HepG2 (cell line): ENCODE measurements around the gene PPY. TPM values are rescaled to one million over a fixed set of nuclear protein-coding genes. Genes with fewer than 3 reads are reported as not detected.

Experiments used
- PAF1 ChIP-seq: IDR thresholded peaks from 2 replicates; pipeline ENCODE4 v1.6.1; 2016; ENCODE audit warnings: missing genetic modification reagents, missing compliant biosample characterization
- ZNF331 ChIP-seq: sonication (generic); formaldehyde crosslinking; IDR thresholded peaks from 2 replicates; pipeline ENCODE4 v1.4.0; 2020; ENCODE audit warnings: missing genetic modification reagents
- ZNF570 ChIP-seq: sonication (generic); formaldehyde crosslinking; IDR thresholded peaks from 2 replicates; pipeline ENCODE4 v1.4.0; 2020; ENCODE audit warnings: mild to moderate bottlenecking, missing genetic modification reagents, borderline replicate concordance
- ZNF607 ChIP-seq: sonication (generic); formaldehyde crosslinking; IDR thresholded peaks from 2 replicates; pipeline ENCODE4 v1.5.1; 2020; ENCODE audit warnings: missing genetic modification reagents, mild to moderate bottlenecking, borderline replicate concordance
- ZSCAN30 ChIP-seq: sonication (generic); formaldehyde crosslinking; IDR thresholded peaks from 2 replicates; pipeline ENCODE4 v1.5.0; 2020; ENCODE audit warnings: mild to moderate bottlenecking, missing genetic modification reagents
- ZSCAN31 ChIP-seq: sonication (generic); formaldehyde crosslinking; IDR thresholded peaks from 2 replicates; pipeline ENCODE4 v1.5.0; 2020; ENCODE audit warnings: low read depth, mild to moderate bottlenecking, missing genetic modification reagents
- polyA plus RNA-seq, 8 experiments: library from polyadenylated mRNA; depleted of rRNA in 3 of 8; stranded (reverse) in 7 of 8; unstranded in 1 of 8; fragments of >200 nt; fragmentation: Illumina TruSeq in 4 of 8; extraction: Trizol in 4 of 8; gene quantifications; 2 replicates each; pipeline versions ENCODE4 v1.2.1 to v1.2.3, GENCODE V29; 2011 to 2016; ENCODE audit warnings: low read depth in 4 of 8, missing spikeins in 1 of 8, mixed read lengths in 1 of 8; ENCODE audit not compliant: insufficient read depth in 1 of 8
- total RNA-seq, 5 experiments: library from RNA; depleted of rRNA; stranded (reverse); fragments of >200 nt; fragmentation: Illumina TruSeq; extraction: Trizol; gene quantifications; 2 replicates each; pipeline ENCODE4 v1.2.3, GENCODE V29; 2016; ENCODE audit warnings: low read depth in 1 of 5
- TF ChIP-seq, protein P1 (sequence below): sonication (generic); formaldehyde crosslinking; IDR thresholded peaks from 2 replicates; pipeline ENCODE4 v1.4.0; 2020; ENCODE audit warnings: mild to moderate bottlenecking, missing genetic modification reagents
- TF ChIP-seq, protein P2 (sequence below): sonication (generic); formaldehyde crosslinking; IDR thresholded peaks from 2 replicates; pipeline ENCODE4 v1.9.0; 2021; ENCODE audit warnings: mild to moderate bottlenecking, missing genetic modification reagents
- TF ChIP-seq, protein P3 (sequence below): sonication (generic); formaldehyde crosslinking; IDR thresholded peaks from 2 replicates; pipeline ENCODE4 v1.4.0; 2020; ENCODE audit warnings: low read depth, mild to moderate bottlenecking, missing genetic modification reagents
- TF ChIP-seq, protein P4 (sequence below): sonication (generic); formaldehyde crosslinking; IDR thresholded peaks from 2 replicates; pipeline ENCODE4 v1.5.0; 2020; ENCODE audit warnings: missing genetic modification reagents

The PPY gene
- total and polyA plus RNA-seq, 2 of the 13 experiments (the other 11 are each of a cell fraction or from before 2014, with no cell fraction given): not detected

DNA sequence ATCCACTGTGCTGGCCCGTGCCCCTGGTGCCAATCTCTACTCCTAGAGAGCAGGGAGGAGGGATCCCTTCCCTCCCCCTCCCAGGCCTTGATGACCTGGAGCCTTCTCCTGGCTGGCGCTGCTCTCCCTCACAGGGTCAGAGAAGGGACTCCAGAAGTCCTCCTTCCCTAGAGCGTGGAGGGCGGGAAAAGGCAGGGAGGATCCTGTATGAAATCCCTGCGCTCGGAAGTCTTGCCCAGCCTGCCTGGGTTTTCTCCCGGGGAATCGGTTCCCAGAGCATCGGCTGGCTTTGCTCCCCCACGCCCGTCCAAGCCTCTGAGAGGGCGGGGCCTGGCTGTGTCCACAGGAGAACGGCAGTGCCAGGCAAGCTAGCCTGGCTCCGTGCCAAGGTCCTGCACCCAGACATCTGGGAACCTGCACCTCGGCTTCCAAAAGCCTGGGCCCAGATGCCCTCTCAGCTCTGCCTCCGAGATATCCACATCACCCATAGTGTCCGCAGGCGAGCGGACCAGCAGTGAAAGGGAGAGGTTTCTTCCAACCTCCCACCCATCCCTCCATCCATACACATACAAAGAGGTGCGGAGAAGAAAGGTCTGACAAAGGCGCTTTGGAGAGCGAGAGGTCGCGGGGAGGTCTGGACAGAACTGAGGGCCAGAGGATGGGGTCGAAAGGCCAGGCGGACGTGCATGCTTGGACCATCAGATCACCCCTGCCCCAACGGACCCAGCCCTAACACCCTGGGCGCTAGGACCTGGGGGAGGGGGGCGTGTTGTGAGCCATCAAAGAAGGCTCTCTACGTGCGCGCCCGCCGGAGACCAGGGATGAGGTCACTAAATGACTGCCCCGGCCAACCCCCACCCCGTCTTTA lies 36.1 kb downstream of the PPY start (continued):
- TF ChIP-seq, protein P1, sequence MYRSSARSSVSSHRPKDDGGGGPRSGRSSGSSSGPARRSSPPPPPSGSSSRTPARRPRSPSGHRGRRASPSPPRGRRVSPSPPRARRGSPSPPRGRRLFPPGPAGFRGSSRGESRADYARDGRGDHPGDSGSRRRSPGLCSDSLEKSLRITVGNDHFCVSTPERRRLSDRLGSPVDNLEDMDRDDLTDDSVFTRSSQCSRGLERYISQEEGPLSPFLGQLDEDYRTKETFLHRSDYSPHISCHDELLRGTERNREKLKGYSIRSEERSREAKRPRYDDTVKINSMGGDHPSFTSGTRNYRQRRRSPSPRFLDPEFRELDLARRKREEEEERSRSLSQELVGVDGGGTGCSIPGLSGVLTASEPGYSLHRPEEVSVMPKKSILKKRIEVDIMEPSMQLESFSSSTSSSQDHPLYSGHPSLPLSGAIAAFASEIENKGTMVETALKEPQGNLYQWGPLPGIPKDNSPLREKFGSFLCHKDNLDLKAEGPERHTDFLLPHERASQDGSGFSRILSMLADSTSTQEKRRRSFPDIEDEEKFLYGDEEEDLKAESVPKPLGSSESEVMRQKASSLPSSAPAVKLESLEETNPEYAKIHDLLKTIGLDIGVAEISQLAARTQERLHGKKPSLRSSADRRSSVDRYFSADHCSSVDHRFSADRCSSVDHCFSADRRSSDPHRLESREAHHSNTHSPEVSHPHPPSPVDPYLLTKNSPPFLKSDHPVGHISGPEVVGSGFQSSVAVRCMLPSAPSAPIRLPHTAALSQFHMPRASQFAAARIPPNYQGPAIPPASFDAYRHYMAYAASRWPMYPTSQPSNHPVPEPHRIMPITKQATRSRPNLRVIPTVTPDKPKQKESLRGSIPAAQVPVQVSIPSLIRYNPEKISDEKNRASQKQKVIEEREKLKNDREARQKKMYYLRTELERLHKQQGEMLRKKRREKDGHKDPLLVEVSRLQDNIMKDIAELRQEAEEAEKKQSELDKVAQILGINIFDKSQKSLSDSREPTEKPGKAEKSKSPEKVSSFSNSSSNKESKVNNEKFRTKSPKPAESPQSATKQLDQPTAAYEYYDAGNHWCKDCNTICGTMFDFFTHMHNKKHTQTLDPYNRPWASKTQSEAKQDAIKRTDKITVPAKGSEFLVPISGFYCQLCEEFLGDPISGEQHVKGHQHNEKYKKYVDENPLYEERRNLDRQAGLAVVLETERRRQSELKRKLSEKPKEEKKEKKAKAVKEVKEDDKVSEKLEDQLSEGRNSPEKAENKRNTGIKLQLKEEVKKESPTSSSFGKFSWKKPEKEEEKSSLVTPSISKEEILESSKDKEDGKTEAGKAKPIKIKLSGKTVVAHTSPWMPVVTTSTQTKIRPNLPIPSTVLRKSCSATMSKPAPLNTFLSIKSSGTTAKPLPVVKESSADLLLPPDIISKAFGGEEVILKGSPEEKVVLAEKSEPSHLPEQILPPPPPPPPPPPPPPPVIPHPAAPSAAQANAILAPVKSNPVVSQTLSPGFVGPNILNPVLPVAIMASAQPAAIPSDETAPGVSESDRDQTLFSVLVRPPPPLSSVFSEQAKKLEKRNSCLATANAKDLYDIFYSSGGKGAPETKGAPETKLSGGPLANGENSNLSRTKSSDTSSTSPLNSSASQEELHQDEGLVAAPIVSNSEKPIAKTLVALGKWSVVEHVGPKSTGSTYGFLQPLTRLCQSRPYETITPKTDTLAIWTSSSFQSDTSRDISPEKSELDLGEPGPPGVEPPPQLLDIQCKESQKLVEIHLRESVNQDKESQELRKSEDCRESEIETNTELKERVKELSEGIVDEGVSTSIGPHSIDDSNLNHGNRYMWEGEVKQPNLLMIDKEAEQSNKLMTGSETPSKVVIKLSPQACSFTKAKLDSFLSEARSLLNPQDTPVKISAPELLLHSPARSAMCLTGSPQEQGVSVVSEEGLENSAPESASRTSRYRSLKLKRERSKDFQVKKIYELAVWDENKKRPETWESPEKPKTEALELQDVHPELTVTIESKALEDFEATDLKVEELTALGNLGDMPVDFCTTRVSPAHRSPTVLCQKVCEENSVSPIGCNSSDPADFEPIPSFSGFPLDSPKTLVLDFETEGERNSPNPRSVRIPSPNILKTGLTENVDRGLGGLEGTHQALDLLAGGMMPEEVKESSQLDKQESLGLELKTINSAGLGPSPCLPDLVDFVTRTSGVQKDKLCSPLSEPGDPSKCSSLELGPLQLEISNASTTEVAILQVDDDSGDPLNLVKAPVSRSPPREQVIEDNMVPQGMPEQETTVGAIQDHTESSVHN (CRISPR knock-in tag): 0 out of 2 replicates have a peak, but pooled peaks have one; percentile 29
- TF ChIP-seq, protein P2, sequence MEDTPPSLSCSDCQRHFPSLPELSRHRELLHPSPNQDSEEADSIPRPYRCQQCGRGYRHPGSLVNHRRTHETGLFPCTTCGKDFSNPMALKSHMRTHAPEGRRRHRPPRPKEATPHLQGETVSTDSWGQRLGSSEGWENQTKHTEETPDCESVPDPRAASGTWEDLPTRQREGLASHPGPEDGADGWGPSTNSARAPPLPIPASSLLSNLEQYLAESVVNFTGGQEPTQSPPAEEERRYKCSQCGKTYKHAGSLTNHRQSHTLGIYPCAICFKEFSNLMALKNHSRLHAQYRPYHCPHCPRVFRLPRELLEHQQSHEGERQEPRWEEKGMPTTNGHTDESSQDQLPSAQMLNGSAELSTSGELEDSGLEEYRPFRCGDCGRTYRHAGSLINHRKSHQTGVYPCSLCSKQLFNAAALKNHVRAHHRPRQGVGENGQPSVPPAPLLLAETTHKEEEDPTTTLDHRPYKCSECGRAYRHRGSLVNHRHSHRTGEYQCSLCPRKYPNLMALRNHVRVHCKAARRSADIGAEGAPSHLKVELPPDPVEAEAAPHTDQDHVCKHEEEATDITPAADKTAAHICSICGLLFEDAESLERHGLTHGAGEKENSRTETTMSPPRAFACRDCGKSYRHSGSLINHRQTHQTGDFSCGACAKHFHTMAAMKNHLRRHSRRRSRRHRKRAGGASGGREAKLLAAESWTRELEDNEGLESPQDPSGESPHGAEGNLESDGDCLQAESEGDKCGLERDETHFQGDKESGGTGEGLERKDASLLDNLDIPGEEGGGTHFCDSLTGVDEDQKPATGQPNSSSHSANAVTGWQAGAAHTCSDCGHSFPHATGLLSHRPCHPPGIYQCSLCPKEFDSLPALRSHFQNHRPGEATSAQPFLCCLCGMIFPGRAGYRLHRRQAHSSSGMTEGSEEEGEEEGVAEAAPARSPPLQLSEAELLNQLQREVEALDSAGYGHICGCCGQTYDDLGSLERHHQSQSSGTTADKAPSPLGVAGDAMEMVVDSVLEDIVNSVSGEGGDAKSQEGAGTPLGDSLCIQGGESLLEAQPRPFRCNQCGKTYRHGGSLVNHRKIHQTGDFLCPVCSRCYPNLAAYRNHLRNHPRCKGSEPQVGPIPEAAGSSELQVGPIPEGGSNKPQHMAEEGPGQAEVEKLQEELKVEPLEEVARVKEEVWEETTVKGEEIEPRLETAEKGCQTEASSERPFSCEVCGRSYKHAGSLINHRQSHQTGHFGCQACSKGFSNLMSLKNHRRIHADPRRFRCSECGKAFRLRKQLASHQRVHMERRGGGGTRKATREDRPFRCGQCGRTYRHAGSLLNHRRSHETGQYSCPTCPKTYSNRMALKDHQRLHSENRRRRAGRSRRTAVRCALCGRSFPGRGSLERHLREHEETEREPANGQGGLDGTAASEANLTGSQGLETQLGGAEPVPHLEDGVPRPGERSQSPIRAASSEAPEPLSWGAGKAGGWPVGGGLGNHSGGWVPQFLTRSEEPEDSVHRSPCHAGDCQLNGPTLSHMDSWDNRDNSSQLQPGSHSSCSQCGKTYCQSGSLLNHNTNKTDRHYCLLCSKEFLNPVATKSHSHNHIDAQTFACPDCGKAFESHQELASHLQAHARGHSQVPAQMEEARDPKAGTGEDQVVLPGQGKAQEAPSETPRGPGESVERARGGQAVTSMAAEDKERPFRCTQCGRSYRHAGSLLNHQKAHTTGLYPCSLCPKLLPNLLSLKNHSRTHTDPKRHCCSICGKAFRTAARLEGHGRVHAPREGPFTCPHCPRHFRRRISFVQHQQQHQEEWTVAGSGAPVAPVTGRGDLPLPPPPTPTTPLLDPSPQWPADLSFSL: no peak
- TF ChIP-seq, protein P3, sequence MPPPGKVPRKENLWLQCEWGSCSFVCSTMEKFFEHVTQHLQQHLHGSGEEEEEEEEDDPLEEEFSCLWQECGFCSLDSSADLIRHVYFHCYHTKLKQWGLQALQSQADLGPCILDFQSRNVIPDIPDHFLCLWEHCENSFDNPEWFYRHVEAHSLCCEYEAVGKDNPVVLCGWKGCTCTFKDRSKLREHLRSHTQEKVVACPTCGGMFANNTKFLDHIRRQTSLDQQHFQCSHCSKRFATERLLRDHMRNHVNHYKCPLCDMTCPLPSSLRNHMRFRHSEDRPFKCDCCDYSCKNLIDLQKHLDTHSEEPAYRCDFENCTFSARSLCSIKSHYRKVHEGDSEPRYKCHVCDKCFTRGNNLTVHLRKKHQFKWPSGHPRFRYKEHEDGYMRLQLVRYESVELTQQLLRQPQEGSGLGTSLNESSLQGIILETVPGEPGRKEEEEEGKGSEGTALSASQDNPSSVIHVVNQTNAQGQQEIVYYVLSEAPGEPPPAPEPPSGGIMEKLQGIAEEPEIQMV: no peak
- TF ChIP-seq, protein P4, sequence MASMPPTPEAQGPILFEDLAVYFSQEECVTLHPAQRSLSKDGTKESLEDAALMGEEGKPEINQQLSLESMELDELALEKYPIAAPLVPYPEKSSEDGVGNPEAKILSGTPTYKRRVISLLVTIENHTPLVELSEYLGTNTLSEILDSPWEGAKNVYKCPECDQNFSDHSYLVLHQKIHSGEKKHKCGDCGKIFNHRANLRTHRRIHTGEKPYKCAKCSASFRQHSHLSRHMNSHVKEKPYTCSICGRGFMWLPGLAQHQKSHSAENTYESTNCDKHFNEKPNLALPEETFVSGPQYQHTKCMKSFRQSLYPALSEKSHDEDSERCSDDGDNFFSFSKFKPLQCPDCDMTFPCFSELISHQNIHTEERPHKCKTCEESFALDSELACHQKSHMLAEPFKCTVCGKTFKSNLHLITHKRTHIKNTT (CRISPR knock-in tag): no peak
- TF ChIP-seq ZNF607 (CRISPR knock-in tag) (peak; percentile 23; the same call in 1 of the 2 replicates), PAF1 (CRISPR knock-in tag) (no peak), ZSCAN31 (CRISPR knock-in tag) (no peak), ZSCAN30 (no peak), ZNF570 (no peak), ZNF331 (no peak)
